IMR-90 (cell line): ENCODE measurements around the gene ENOX1.

Experiments
- CEBPB ChIP-seq: IDR thresholded peaks from 2 replicates; pipeline ENCODE4 v1.6.1; 2012; ENCODE audit warnings: low read depth, low read length, improper control_type of control experiment
- CHD1 ChIP-seq: IDR thresholded peaks from 2 replicates; pipeline ENCODE4 v1.6.1; 2012; ENCODE audit warnings: low read depth, low read length, improper control_type of control experiment
- FOS ChIP-seq: fragments of 150-350 bp; IDR thresholded peaks from 2 replicates; pipeline ENCODE4 v1.6.1; 2016; ENCODE audit warnings: low read depth, low read length
- MAFK ChIP-seq: IDR thresholded peaks from 2 replicates; pipeline ENCODE4 v1.6.1; 2012; ENCODE audit warnings: low read depth, low read length, improper control_type of control experiment
- MAZ ChIP-seq: IDR thresholded peaks from 2 replicates; pipeline ENCODE4 v1.6.1; 2012; ENCODE audit warnings: low read depth, mild to moderate bottlenecking, low read length, improper control_type of control experiment, moderate library complexity, borderline replicate concordance
- MXI1 ChIP-seq: IDR thresholded peaks from 2 replicates; pipeline ENCODE4 v1.6.1; 2012; ENCODE audit warnings: low read depth, mild to moderate bottlenecking, low read length, moderate library complexity, borderline replicate concordance
- POLR2A ChIP-seq: IDR thresholded peaks from 2 replicates; pipeline ENCODE4 v1.6.1; 2012; ENCODE audit warnings: mild to moderate bottlenecking, low read depth, low read length
- RAD21 ChIP-seq: IDR thresholded peaks from 2 replicates; pipeline ENCODE4 v1.6.1; 2012; ENCODE audit warnings: low read length, improper control_type of control experiment
- RCOR1 ChIP-seq: IDR thresholded peaks from 2 replicates; pipeline ENCODE4 v1.6.1; 2012; ENCODE audit warnings: mild to moderate bottlenecking, low read length, improper control_type of control experiment; ENCODE audit not compliant: insufficient replicate concordance
- RFX5 ChIP-seq: IDR thresholded peaks from 2 replicates; pipeline ENCODE4 v1.8.0; 2012; ENCODE audit warnings: low read depth, mild to moderate bottlenecking, low read length, moderate library complexity
- SMC3 ChIP-seq: fragments of 150-350 bp; IDR thresholded peaks from 2 replicates; pipeline ENCODE4 v1.6.1; 2016; ENCODE audit warnings: low read depth, mild to moderate bottlenecking, antibody characterized with exemption, low read length, moderate library complexity
- TF ChIP-seq, protein P1 (sequence below): conservative IDR thresholded peaks from 2 replicates; pipeline ENCODE4 v1.5.1; 2012; ENCODE audit warnings: mild to moderate bottlenecking, low read depth, low read length, improper control_type of control experiment
- TF ChIP-seq, protein P2 (sequence below): fragments of 150-350 bp; IDR thresholded peaks from 2 replicates; pipeline ENCODE4 v1.6.1; 2017; ENCODE audit warnings: mild to moderate bottlenecking, antibody characterized with exemption, low read length, low read depth

DNA sequence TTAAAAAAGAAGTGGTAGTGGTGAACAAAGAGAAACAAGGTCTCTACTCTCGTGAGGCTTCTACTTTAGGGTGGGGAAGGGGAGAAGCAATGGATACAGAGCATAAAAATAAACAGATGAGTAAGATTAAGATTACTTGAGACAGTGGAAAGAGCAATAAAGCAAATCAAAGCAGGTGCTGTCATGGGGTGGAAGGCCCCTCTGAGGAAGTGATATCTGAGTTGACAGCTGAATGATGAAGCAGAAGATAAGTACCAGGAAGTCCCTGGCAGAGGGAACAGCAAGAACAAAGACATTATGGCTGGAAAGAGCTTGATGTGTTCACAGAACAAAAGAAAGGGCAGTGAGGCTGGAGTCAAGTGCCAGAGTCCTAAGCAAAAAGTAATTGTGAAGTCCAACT lies 221.8 kb downstream of the ENOX1 start:
- TF ChIP-seq, protein P1, sequence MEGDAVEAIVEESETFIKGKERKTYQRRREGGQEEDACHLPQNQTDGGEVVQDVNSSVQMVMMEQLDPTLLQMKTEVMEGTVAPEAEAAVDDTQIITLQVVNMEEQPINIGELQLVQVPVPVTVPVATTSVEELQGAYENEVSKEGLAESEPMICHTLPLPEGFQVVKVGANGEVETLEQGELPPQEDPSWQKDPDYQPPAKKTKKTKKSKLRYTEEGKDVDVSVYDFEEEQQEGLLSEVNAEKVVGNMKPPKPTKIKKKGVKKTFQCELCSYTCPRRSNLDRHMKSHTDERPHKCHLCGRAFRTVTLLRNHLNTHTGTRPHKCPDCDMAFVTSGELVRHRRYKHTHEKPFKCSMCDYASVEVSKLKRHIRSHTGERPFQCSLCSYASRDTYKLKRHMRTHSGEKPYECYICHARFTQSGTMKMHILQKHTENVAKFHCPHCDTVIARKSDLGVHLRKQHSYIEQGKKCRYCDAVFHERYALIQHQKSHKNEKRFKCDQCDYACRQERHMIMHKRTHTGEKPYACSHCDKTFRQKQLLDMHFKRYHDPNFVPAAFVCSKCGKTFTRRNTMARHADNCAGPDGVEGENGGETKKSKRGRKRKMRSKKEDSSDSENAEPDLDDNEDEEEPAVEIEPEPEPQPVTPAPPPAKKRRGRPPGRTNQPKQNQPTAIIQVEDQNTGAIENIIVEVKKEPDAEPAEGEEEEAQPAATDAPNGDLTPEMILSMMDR, result no peak
- TF ChIP-seq, protein P2, sequence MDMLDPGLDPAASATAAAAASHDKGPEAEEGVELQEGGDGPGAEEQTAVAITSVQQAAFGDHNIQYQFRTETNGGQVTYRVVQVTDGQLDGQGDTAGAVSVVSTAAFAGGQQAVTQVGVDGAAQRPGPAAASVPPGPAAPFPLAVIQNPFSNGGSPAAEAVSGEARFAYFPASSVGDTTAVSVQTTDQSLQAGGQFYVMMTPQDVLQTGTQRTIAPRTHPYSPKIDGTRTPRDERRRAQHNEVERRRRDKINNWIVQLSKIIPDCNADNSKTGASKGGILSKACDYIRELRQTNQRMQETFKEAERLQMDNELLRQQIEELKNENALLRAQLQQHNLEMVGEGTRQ, result no peak
- TF ChIP-seq POLR2A, result no peak
- TF ChIP-seq CEBPB, result no peak
- TF ChIP-seq RAD21, result no peak
- no peak for TF ChIP-seq MXI1
- no peak for TF ChIP-seq MAZ
- TF ChIP-seq FOS, result no peak
- TF ChIP-seq CHD1, result no peak
- no peak for TF ChIP-seq SMC3
- no peak for TF ChIP-seq MAFK
- TF ChIP-seq RFX5, result no peak
- TF ChIP-seq RCOR1, result no peak
